Measurements from ENCODE around the gene SPDYC. TPM values are rescaled to one million over a fixed set of nuclear protein-coding genes. Genes with fewer than 3 reads are reported as not detected.
A peak's percentile ranks its signal among the peaks of the same experiment; 100 is the strongest.

SPDYC gene
- total and polyA plus RNA-seq, 2 of the 13 experiments (the other 11 are each of a cell fraction or from before 2014, with no cell fraction given), result 0.15 to 0.33 TPM

DNA sequence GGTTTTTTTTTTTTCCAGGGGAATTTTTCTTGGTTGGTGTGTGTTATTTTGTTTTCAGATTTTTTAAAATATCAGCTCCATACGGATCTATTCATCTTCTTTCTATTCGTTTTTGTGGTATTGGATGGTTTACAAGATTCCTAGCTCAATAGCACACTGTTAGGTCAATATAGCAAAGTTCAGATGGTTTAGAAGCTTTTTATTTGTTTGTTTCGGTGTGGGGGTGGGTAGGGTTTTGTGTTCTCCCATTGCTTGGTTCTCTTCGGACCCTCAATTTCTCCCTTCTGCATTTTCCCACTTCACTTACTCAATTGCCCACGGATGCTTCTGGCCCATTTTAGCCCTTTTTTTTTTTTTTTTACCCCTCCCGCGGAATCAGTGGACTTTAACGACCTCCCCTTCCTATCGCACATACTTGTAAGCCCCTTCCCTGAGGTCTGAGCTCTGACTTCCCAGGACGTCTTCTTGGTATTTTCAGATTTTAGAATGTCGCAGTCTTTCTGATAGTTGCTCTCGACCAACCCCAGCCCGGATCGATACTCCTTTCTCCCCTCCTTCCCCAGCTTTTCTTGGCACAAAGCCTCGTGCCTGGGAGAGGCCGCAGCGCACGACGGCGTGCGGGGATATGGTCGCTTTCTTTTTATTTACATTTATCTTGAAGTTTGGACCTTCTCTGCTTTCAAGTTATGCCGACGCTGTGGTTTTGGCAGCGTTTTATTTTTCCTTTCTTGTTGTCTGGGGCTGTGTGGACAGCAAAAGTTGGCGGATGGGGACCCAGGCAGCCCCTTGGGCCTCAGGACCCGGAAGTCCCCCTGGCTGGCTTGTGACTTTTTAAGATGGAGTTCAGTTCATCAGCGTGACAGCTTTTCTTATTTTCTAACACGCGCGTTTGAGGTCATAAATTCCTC, 4.4 kb upstream of the SPDYC start (continued):
- TF ChIP-seq NAIF1 (CRISPR knock-in tag; IDR thresholded peaks at IDR 0.05; ENCODE audit: borderline replicate concordance) (no peak), KDM4B (CRISPR knock-in tag; IDR thresholded peaks at IDR 0.05) (no peak), ZNF891 (CRISPR knock-in tag; IDR thresholded peaks at IDR 0.05) (no peak), FOXO1 (CRISPR knock-in tag; IDR thresholded peaks at IDR 0.05) (0 out of 2 replicates have a peak, but pooled peaks have one; percentile 25), FOXK2 (IDR thresholded peaks at IDR 0.05) (peak; percentile 72), ZNF737 (CRISPR knock-in tag; IDR thresholded peaks at IDR 0.05; ENCODE audit: borderline replicate concordance) (no peak), MAF1 (CRISPR knock-in tag; IDR thresholded peaks at IDR 0.05; ENCODE audit: borderline replicate concordance) (no peak), ZNF260 (CRISPR knock-in tag; IDR thresholded peaks at IDR 0.05; ENCODE audit: borderline replicate concordance, low read depth) (no peak), ZNF274 (CRISPR knock-in tag; IDR thresholded peaks at IDR 0.05) (no peak), PHF8 (CRISPR knock-in tag; IDR thresholded peaks at IDR 0.05) (no peak; the same call in 1 of the 2 replicates), MAFK (conservative IDR thresholded peaks at IDR 0.05 in 1 of 2, IDR thresholded peaks at IDR 0.05 in 1 of 2; ENCODE audit: low read length in 2 of 2) (peak; percentile 46 to 70; a peak in 3 of 4 replicates), ZNF709 (CRISPR knock-in tag; IDR thresholded peaks at IDR 0.05) (no peak)
- TF ChIP-seq, protein P1, sequence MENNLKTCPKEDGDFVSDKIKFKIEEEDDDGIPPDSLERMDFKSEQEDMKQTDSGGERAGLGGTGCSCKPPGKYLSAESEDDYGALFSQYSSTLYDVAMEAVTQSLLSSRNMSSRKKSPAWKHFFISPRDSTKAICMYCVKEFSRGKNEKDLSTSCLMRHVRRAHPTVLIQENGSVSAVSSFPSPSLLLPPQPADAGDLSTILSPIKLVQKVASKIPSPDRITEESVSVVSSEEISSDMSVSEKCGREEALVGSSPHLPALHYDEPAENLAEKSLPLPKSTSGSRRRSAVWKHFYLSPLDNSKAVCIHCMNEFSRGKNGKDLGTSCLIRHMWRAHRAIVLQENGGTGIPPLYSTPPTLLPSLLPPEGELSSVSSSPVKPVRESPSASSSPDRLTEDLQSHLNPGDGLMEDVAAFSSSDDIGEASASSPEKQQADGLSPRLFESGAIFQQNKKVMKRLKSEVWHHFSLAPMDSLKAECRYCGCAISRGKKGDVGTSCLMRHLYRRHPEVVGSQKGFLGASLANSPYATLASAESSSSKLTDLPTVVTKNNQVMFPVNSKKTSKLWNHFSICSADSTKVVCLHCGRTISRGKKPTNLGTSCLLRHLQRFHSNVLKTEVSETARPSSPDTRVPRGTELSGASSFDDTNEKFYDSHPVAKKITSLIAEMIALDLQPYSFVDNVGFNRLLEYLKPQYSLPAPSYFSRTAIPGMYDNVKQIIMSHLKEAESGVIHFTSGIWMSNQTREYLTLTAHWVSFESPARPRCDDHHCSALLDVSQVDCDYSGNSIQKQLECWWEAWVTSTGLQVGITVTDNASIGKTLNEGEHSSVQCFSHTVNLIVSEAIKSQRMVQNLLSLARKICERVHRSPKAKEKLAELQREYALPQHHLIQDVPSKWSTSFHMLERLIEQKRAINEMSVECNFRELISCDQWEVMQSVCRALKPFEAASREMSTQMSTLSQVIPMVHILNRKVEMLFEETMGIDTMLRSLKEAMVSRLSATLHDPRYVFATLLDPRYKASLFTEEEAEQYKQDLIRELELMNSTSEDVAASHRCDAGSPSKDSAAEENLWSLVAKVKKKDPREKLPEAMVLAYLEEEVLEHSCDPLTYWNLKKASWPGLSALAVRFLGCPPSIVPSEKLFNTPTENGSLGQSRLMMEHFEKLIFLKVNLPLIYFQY (CRISPR knock-in tag; IDR thresholded peaks at IDR 0.05; ENCODE audit: borderline replicate concordance), result peak; percentile 45; the same call in 1 of the 2 replicates
- TF ChIP-seq, protein P2, sequence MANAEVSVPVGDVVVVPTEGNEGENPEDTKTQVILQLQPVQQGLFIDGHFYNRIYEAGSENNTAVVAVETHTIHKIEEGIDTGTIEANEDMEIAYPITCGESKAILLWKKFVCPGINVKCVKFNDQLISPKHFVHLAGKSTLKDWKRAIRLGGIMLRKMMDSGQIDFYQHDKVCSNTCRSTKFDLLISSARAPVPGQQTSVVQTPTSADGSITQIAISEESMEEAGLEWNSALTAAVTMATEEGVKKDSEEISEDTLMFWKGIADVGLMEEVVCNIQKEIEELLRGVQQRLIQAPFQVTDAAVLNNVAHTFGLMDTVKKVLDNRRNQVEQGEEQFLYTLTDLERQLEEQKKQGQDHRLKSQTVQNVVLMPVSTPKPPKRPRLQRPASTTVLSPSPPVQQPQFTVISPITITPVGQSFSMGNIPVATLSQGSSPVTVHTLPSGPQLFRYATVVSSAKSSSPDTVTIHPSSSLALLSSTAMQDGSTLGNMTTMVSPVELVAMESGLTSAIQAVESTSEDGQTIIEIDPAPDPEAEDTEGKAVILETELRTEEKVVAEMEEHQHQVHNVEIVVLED (CRISPR knock-in tag; IDR thresholded peaks at IDR 0.05; ENCODE audit: borderline replicate concordance), result peak; percentile 40; the same call in 1 of the 2 replicates
- TF ChIP-seq, protein P3, sequence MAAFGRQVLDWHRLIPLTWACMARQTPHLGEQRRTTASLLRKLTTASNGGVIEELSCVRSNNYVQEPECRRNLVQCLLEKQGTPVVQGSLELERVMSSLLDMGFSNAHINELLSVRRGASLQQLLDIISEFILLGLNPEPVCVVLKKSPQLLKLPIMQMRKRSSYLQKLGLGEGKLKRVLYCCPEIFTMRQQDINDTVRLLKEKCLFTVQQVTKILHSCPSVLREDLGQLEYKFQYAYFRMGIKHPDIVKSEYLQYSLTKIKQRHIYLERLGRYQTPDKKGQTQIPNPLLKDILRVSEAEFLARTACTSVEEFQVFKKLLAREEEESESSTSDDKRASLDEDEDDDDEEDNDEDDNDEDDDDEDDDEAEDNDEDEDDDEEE (CRISPR knock-in tag; IDR thresholded peaks at IDR 0.05), result no peak
- TF ChIP-seq, protein P4, sequence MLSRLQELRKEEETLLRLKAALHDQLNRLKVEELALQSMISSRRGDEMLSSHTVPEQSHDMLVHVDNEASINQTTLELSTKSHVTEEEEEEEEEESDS (CRISPR knock-in tag; IDR thresholded peaks at IDR 0.05; ENCODE audit: borderline replicate concordance), result no peak
- TF ChIP-seq, protein P5, sequence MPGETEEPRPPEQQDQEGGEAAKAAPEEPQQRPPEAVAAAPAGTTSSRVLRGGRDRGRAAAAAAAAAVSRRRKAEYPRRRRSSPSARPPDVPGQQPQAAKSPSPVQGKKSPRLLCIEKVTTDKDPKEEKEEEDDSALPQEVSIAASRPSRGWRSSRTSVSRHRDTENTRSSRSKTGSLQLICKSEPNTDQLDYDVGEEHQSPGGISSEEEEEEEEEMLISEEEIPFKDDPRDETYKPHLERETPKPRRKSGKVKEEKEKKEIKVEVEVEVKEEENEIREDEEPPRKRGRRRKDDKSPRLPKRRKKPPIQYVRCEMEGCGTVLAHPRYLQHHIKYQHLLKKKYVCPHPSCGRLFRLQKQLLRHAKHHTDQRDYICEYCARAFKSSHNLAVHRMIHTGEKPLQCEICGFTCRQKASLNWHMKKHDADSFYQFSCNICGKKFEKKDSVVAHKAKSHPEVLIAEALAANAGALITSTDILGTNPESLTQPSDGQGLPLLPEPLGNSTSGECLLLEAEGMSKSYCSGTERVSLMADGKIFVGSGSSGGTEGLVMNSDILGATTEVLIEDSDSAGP (CRISPR knock-in tag; IDR thresholded peaks at IDR 0.05; ENCODE audit: borderline replicate concordance), result no peak

Data from HepG2 (cell line).